Fibroblast of skin of back (primary cell): Measurements from ENCODE around the gene RAB23. TPM values are rescaled to one million over a fixed set of nuclear protein-coding genes. Genes with fewer than 3 reads are reported as not detected.
A peak's percentile ranks its signal among the peaks of the same experiment; 100 is the strongest.
"Not testable (repeated sequence)": the region's sequence is repeated elsewhere in the genome, so short reads cannot be mapped to it uniquely, and the experiment has no call there.

Experiments used
- DNase-seq: peaks from one replicate; pipeline ENCODE4 v3.0.0-alpha.2; 2013
- polyA plus RNA-seq, 2 experiments: library from polyadenylated mRNA; unstranded; fragments of 120-200 nt; gene quantifications; one replicate each; pipeline ENCODE4 v1.2.1, GENCODE V29; 2013; ENCODE audit not compliant: insufficient read length in 2 of 2

The RAB23 gene
- 63.6 TPM for polyA plus RNA-seq (2013, experiment 1 of 2; ENCODE audit: insufficient read length)
- 99.4 TPM for polyA plus RNA-seq (2013, experiment 2 of 2; ENCODE audit: insufficient read length)

DNA sequence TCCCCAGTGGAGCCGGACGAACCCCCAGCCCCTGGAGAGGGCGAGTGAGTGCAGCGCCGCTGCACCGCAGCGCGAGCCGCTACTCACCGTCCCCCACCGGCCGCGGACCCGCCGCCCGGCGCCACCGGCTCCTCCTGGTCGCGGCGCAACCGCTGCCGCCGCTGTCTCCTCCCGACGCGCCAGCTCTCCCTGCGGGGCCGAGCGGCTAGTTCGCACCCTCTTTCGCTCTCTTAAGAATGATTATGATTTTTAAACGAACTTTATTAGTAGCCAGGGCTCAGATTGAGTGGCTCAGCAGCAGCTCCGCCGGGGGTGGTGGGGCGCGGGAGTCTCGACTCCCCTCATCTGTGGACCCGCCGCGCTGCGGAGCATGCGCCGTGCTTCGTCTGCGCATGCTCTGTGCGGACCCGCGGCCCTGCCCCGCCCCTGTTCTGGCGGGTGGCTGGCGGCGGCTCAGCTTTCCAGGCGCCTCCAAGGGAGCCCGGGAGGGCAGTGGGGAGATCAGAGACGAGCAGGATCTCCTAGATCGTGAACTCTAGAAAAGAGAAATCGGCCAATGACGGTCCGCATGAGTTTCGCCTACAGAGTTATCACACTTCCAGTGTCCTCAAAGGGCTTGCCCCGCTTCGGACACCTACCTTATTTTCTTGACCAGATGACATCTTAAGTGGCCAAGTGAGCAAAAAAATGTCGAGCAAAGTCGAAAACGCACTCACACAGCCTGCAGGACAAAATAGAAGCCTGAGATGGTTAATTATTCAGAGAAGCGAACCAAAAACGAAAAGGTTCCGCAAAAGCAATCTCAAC is at the start of gene RAB23:
Gene RAB23, minus strand, starts transcription at position 372 of the 807 bp plus-strand sequence. CDS start 11,927 bp downstream, outside the sequence.
- peak; percentile 86 for DNase-seq

GRCh38 chr6:57268294-57268640 is 46.2 kb upstream of the RAB23 start:
- DNase-seq, result no peak

DNA sequence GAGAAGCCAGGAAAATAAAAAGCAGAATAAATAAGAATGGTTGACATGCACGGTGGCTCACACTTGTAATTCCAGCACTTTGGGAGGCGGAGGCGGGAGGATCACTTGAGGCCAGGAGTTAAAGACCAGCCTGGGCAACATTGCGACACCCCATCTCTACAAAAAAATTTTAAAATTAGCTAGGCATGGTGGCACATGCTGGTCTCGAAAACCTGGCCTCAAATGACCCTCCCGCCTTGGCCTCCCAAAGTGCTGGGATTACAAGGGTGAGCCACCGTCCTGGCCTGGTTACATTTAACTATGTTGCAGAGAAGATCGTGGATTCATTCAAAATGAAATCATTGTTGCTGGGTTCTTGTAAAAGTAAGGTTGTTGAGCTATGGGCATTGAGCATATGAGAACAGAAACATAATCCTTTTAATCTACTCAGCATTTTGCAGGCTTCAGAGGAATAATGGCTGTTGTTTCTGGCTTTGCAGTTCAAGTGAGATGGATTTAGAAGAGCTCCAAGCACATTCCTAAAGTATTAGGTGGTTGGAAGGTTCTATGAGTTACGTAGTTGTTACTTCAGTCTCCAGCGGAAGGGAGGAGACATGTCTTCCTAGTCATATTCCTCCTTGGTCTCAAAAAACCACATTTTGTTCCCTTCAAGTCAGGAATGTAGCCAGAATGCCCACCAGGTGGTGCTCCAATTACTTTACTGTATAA is 45.6 kb upstream of the RAB23 start:
- peak; percentile 100 for DNase-seq

DNA sequence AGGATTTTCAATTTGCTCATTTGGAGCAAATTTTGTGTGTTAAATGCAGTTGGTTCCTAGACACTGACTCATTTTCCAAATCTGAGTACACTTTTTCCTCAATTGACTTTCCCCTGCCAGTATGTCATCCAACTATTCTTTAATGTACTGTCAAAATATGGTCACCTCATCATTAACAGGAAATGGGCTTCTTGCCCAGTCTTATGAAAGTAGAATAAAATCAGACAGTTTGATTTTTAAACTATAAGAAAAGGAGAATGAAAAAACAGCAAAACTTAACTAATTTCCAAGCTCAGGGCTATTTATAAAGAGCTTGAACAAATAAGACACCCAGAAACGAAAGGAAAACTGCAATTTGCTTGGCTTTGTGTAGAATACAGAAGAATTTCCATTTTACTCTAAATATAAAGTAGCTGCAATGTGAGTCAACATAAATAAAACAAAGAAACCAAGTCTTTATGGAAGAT is 43.7 kb upstream of the RAB23 start:
- DNase-seq, result peak; percentile 87

GRCh38 chr6:57263739-57264138 is 41.6 kb upstream of the RAB23 start:
- DNase-seq, result no peak

DNA sequence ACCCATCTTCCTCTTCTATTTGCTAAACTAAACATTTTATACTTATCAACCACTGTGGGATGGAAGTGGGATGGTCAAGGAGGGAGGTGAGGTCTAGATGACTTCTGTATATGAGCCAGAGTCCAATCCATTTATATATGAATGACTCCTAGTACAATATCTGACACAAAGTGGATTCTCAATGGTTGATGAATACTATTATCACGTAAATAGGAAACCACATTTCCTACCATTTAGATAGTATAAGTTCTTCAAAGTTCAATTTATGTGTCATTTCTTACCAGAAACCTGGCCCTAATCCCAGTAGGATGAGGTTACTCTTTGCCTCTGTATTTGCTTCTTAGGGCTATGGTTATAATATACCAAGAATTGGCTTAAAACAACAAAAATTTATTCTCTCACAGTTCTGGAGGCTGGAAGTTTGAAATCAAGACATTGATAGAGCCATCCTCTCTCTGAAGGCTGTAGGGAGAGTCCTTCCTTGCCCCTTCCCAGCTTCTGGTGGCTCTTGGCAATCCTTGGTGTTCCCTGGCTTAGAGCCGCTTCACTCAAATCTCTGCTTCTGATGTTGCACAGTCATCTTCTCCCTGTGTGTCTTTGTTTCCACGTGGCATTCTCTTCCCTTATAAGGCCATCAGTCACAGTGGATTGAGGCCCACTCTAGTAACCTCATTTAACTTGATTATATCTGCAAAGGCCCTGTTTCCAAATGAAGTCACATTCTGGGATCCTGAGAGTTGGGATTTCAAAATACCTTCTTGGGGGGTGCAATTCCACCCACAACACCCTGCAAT is 41.0 kb upstream of the RAB23 start:
- DNase-seq, result peak; percentile 96

DNA sequence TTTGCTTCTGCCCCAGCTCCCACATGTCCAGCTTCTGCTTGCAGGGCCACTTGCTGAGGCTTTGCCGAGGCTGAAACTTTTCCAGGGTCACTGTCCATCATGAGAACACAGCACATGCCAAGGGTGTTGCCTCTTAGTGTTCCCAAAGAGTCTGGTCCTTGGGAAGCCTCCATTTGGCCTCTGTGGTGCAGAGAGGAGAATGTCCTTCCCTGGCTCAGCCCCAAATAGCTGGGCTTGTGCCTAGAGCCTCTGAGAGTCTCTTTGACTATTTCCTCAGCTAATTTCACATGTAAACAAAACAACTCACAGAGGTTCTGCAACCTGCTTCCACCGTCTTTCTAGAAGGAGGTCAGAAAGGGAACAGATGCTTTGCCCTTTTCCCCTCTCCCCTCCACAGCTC is 40.4 kb upstream of the RAB23 start:
- peak; percentile 62 for DNase-seq

GRCh38 chr6:57261926-57262325 is 39.8 kb upstream of the RAB23 start:
- no peak for DNase-seq

- DNase-seq, result no peak
Observed at GRCh38 chr6:57259064-57259463, 37.0 kb upstream of the RAB23 start.

DNA sequence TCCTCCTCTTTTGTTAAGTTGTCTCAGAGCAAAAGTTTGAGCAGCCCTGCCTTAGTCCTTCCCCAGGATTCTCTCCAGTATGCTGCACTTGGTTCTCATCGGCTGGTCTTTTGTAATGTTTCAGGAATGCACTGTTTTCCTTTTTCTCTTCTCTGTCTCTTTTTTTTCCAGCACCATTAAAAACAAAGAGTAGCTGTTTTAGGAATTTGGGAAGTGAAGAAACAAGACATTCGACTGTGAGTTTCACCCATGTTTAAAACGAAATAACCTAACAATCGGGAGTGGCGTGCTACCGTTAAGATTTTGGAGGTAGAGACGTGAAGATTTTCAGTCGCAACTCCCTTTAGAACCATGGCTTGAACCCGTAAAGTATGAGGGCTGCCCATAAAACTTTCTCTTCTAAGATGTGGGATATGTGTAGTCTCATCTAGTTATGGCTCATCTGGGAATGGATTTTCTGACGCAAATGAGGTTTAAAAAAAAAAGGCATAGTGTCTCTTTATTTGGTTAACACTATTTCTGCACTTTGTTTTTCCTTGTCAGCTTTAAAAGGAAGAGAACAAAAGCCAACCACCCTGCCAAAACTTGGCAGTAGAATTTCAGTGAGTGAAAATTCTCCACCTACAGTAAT is 35.9 kb upstream of the RAB23 start:
- peak; percentile 95 for DNase-seq

GRCh38 chr6:57256541-57256940 is 34.4 kb upstream of the RAB23 start:
- DNase-seq, result peak; percentile 40

DNA sequence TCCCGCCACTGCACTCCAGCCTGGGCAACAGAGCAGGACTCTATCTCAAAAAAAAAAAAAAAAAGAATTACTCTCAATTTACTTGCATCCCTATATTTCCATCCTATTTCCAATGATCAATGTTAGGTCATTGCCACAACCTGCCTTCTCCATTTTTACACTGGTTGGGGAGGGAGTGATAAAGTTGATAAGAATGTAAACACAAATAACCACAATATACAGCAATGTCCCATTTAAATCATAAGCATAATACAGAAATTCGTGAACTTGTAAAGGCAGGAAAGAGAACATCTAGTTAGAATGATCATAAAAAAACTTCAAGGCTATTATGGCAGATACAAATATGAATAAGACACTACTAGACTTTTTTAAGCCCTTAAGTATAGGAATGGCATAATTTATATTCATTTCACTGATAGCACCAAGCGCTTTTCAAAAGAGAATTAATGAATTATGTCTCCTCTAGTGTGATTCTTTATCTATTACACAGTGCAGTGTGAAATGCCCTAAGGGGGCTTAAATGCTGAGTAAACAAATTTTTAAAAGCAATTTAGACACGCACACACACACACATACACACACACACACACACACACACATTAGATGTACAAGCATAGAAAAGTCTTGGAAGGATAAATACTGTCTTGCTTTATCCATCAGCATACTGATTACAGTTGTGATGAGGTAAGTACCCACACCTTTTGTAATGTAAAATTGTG is 33.5 kb upstream of the RAB23 start:
- DNase-seq, result no peak

- DNase-seq, result no peak
Observed at GRCh38 chr6:57254055-57254717, 32.1 kb upstream of the RAB23 start.

DNA sequence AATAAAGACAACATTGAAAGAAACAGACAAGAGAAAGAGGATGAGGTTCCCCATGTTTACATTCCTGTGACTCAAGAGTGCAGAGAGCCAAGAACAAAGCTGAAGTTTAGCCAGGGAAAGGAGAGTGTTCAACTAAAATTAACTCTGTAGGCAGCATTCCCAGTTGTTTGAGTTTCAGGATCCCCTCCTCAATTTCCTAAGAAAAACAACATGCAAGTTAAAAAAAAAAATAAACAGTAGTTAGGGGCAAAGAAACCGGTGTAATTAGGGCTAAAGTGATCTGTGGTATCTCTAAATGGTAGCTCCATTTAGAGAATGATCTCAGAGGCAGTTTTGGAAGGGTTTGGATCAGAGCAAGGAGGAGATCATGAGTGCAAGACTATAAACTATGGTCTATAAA is 30.9 kb upstream of the RAB23 start:
- DNase-seq, result peak; percentile 68

DNA sequence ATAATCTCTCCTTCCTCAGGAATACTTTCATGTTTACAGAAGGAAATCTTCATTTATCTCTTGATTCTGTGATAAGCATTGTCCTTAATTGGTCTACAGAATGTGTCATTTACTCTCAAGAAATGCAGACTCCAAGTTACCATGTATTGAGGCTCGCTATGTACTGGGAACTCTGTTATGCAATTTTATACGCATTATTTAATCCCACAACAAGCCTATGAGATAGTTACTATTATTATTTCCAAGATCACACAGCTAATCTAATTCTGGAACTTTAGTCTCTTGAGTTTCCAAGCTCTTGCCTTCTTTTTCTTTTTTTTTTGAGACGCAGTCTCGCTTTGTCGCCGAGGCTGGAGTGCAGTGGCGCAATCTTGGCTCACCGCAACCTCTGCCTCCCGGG is 30.0 kb upstream of the RAB23 start:
- DNase-seq, result no peak

DNA sequence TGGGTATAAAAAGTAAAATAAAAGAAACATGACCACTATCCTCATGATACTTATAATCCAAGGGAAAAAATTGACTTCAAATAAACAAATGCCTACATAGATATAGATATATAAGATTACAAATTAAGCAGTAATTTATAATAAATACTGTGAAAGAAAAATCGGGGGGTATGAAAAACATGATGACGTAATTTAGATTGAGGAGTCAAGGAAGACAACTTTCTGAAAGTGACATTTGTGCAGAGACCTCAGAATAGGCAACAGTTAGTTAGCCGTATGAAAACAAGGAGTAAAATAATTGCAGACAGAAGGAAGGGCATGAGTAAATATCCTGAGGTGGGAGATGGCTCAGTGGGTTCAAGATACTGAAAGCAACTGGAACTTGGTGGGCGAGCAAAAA is 28.2 kb upstream of the RAB23 start:
- no peak for DNase-seq

DNA sequence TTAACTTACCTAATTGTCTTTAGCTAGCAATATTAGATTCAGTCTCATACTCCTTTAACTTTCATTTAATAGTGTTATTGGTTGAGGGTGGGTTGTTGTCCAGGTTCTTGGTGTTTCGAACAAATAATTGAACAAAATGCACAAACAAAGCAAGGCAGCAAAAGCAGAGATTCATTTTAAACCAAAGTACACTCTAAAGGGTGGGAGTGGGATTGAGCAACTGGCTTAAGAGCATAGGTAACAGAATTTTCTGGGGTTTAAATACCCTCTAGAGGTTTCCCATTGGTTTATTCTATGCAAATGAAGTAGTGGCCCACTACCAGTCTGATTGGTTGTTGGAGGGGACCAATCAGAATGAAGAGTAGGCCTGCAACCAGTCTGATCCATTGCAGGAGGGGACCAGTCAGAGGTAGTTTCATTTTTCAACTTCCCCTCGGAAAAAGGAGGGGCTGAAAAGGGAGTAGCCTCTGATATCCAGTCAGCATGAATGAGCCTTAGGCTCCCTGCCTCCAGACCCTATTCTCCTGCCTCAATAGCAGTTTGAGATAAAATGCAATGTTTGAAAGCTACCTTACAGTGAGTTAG is 26.3 kb upstream of the RAB23 start:
- DNase-seq, result no peak

- peak; percentile 65 for DNase-seq
Observed at GRCh38 chr6:57247603-57248002, 25.5 kb upstream of the RAB23 start.

DNA sequence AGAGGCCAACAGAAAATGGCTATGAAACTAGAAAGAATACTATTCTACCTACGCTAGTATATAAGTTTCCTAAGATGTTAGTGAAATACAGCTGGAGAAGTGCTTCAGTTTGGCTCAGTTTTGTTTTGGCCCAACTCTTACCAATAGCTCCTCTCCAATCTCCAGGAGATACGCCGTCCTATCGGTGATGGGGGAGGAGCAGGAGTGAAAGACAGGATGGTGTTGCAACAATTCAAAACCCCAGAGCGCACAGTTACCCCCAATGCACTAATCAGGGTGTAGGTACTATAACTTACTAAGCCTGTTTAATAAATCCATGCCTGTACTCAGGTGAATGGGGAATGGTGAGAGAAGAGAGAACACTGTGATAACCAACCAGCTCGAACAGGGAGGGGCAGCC is 24.2 kb upstream of the RAB23 start:
- no peak for DNase-seq

- DNase-seq, result no peak
Observed at GRCh38 chr6:57243954-57244353, 21.8 kb upstream of the RAB23 start.

DNA sequence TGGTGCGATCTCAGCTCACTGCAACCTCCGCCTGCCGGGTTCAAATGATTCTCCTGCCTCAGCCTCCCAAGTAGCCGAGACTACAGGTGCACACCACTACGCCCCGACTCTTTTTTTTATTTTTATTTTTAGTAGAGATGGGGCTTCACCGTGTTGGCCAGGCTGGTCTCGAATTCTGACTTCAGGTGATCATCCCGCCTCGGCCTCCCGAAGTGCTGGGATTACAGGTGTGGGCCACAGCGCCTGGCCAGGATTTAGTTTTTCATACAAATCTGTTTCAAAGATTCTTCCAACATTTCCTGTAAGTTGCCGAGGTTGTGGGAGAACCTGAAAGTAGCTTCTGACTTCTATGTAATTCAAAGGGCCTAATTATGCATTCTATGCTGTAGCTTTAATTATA is 21.4 kb upstream of the RAB23 start:
- not testable (repeated sequence) for DNase-seq
